HepG2 (cell line): Measurements from ENCODE around the gene ROM1. TPM values are rescaled to one million over a fixed set of nuclear protein-coding genes. Genes with fewer than 3 reads are reported as not detected.

ENCODE experiments used
- BCLAF1 ChIP-seq: fragments of 450-650 bp; IDR thresholded peaks from 2 replicates; pipeline ENCODE4 v1.6.1; 2017; ENCODE audit warnings: mild to moderate bottlenecking
- CEBPB ChIP-seq: IDR thresholded peaks from 2 replicates; pipeline ENCODE4 v1.6.1; 2011; ENCODE audit warnings: low read depth, low read length, improper control_type of control experiment, borderline replicate concordance
- DNMT1 ChIP-seq: sonication (generic); formaldehyde crosslinking; IDR thresholded peaks from 2 replicates; pipeline ENCODE4 v1.5.1; 2020; ENCODE audit warnings: mild to moderate bottlenecking, missing genetic modification reagents
- HES4 ChIP-seq: sonication (generic); formaldehyde crosslinking; IDR thresholded peaks from 2 replicates; pipeline ENCODE4 v1.9.0; 2021; ENCODE audit warnings: mild to moderate bottlenecking, missing genetic modification reagents, borderline replicate concordance
- NCOA2 ChIP-seq: sonication (generic); formaldehyde crosslinking; IDR thresholded peaks from 2 replicates; pipeline ENCODE4 v1.8.0; 2022; ENCODE audit warnings: inconsistent platforms
- RFX3 ChIP-seq: IDR thresholded peaks from 2 replicates; pipeline ENCODE4 v1.6.1; 2016; ENCODE audit warnings: missing biosample characterization, missing genetic modification reagents
- SNAI1 ChIP-seq: sonication (generic); formaldehyde crosslinking; IDR thresholded peaks from 2 replicates; pipeline ENCODE4 v1.5.0; 2020; ENCODE audit warnings: mild to moderate bottlenecking, missing genetic modification reagents, borderline replicate concordance
- XRCC5 ChIP-seq: fragments of 200-400 bp; formaldehyde crosslinking; optimal IDR thresholded peaks from 2 replicates; pipeline ENCODE3; 2017; ENCODE audit warnings: mild to moderate bottlenecking, low read length
- ZNF337 ChIP-seq: sonication (generic); formaldehyde crosslinking; IDR thresholded peaks from 2 replicates; pipeline ENCODE4 v1.5.1; 2020; ENCODE audit warnings: missing genetic modification reagents, low read depth, mild to moderate bottlenecking, borderline replicate concordance
- ZNF382 ChIP-seq: sonication (generic); formaldehyde crosslinking; IDR thresholded peaks from 2 replicates; pipeline ENCODE4 v1.5.0; 2020; ENCODE audit warnings: missing genetic modification reagents, mild to moderate bottlenecking, borderline replicate concordance
- ZNF501 ChIP-seq: sonication (generic); formaldehyde crosslinking; IDR thresholded peaks from 2 replicates; pipeline ENCODE4 v1.5.1; 2020; ENCODE audit warnings: mild to moderate bottlenecking, moderate library complexity, missing genetic modification reagents
- ZNF556 ChIP-seq: sonication (generic); formaldehyde crosslinking; IDR thresholded peaks from 2 replicates; pipeline ENCODE4 v1.4.0; 2020; ENCODE audit warnings: mild to moderate bottlenecking, missing genetic modification reagents, borderline replicate concordance
- ZNF713 ChIP-seq: sonication (generic); formaldehyde crosslinking; IDR thresholded peaks from 2 replicates; pipeline ENCODE4 v1.4.0; 2020; ENCODE audit warnings: mild to moderate bottlenecking, missing genetic modification reagents
- polyA plus RNA-seq, 8 experiments: library from polyadenylated mRNA; depleted of rRNA in 3 of 8; stranded (reverse) in 7 of 8; unstranded in 1 of 8; fragments of >200 nt; fragmentation: Illumina TruSeq in 4 of 8; extraction: Trizol in 4 of 8; gene quantifications; 2 replicates each; pipeline versions ENCODE4 v1.2.1 to v1.2.3, GENCODE V29; 2011 to 2016; ENCODE audit warnings: low read depth in 4 of 8, missing spikeins in 1 of 8, mixed read lengths in 1 of 8; ENCODE audit not compliant: insufficient read depth in 1 of 8
- total RNA-seq, 5 experiments: library from RNA; depleted of rRNA; stranded (reverse); fragments of >200 nt; fragmentation: Illumina TruSeq; extraction: Trizol; gene quantifications; 2 replicates each; pipeline ENCODE4 v1.2.3, GENCODE V29; 2016; ENCODE audit warnings: low read depth in 1 of 5
- TF ChIP-seq, protein P1 (sequence below): sonication (generic); formaldehyde crosslinking; IDR thresholded peaks from 2 replicates; pipeline ENCODE4 v1.4.0; 2020; ENCODE audit warnings: missing genetic modification reagents
- TF ChIP-seq, protein P2 (sequence below), 2 experiments: IDR thresholded peaks; 2 replicates each; pipeline ENCODE4 v1.6.1; 2011 to 2012; ENCODE audit warnings: low read length in 2 of 2, borderline replicate concordance in 1 of 2, low read depth in 1 of 2, mild to moderate bottlenecking in 1 of 2, moderate library complexity in 1 of 2

Gene ROM1
- total and polyA plus RNA-seq, 2 of the 13 experiments (the other 11 are each of a cell fraction or from before 2014, with no cell fraction given): 1.2 to 2.4 TPM

DNA sequence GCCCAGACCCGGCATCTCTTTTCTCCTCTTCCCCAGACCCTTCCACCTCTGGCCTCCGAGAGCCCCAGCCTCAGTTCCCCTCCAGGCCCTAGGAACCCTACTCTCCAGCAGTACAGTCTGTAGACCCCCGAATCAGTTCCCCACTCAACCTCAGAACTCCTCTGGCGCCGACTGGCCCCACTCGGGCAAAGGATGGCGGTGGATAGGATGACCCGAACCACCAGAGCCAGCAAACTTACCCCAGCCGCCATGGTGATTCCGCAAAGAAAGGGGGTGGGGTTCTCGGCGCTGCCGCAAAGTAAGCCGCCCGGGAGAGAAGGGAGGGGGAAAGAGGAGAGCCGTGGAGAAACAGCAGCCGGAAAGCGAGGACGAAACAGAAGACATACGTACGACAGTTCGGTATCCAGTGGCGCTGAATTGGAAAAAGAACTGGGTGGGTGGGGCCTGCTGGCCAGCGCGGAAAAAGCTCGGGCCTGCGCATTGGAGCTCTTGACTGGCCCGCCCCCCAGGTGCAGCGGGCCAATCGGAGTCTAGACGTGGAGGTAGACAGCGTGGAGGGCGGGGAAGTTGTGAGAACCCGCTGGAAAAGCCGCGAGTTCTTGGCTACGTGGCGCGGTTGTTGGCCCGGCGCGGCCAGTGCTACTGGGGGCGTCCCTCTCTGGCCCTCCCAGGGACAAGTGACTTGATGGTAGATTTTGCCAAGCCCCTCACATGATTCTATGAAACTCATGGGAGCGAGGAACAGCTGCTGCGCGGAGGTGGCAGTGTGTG, 39.3 kb upstream of the ROM1 start, which contains the start of gene EEF1G (continued):
- TF ChIP-seq, protein P1, sequence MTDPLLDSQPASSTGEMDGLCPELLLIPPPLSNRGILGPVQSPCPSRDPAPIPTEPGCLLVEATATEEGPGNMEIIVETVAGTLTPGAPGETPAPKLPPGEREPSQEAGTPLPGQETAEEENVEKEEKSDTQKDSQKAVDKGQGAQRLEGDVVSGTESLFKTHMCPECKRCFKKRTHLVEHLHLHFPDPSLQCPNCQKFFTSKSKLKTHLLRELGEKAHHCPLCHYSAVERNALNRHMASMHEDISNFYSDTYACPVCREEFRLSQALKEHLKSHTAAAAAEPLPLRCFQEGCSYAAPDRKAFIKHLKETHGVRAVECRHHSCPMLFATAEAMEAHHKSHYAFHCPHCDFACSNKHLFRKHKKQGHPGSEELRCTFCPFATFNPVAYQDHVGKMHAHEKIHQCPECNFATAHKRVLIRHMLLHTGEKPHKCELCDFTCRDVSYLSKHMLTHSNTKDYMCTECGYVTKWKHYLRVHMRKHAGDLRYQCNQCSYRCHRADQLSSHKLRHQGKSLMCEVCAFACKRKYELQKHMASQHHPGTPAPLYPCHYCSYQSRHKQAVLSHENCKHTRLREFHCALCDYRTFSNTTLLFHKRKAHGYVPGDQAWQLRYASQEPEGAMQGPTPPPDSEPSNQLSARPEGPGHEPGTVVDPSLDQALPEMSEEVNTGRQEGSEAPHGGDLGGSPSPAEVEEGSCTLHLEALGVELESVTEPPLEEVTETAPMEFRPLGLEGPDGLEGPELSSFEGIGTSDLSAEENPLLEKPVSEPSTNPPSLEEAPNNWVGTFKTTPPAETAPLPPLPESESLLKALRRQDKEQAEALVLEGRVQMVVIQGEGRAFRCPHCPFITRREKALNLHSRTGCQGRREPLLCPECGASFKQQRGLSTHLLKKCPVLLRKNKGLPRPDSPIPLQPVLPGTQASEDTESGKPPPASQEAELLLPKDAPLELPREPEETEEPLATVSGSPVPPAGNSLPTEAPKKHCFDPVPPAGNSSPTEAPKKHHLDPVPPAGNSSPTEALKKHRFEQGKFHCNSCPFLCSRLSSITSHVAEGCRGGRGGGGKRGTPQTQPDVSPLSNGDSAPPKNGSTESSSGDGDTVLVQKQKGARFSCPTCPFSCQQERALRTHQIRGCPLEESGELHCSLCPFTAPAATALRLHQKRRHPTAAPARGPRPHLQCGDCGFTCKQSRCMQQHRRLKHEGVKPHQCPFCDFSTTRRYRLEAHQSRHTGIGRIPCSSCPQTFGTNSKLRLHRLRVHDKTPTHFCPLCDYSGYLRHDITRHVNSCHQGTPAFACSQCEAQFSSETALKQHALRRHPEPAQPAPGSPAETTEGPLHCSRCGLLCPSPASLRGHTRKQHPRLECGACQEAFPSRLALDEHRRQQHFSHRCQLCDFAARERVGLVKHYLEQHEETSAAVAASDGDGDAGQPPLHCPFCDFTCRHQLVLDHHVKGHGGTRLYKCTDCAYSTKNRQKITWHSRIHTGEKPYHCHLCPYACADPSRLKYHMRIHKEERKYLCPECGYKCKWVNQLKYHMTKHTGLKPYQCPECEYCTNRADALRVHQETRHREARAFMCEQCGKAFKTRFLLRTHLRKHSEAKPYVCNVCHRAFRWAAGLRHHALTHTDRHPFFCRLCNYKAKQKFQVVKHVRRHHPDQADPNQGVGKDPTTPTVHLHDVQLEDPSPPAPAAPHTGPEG: 0 out of 2 replicates have a peak, but pooled peaks have one; percentile 16
- TF ChIP-seq ZNF337 (CRISPR knock-in tag): no peak
- TF ChIP-seq XRCC5: peak; percentile 48
- no peak for TF ChIP-seq CEBPB
- TF ChIP-seq ZNF556 (CRISPR knock-in tag): no peak
- TF ChIP-seq BCLAF1: no peak
- TF ChIP-seq HES4 (CRISPR knock-in tag): no peak
- TF ChIP-seq ZNF501 (CRISPR knock-in tag): peak; percentile 88; the same call in 1 of the 2 replicates
- peak; percentile 37; the same call in 1 of the 2 replicates for TF ChIP-seq NCOA2 (CRISPR knock-in tag)
- TF ChIP-seq ZNF713 (CRISPR knock-in tag): no peak
- no peak for TF ChIP-seq ZNF382 (CRISPR knock-in tag)
- TF ChIP-seq, protein P2, sequence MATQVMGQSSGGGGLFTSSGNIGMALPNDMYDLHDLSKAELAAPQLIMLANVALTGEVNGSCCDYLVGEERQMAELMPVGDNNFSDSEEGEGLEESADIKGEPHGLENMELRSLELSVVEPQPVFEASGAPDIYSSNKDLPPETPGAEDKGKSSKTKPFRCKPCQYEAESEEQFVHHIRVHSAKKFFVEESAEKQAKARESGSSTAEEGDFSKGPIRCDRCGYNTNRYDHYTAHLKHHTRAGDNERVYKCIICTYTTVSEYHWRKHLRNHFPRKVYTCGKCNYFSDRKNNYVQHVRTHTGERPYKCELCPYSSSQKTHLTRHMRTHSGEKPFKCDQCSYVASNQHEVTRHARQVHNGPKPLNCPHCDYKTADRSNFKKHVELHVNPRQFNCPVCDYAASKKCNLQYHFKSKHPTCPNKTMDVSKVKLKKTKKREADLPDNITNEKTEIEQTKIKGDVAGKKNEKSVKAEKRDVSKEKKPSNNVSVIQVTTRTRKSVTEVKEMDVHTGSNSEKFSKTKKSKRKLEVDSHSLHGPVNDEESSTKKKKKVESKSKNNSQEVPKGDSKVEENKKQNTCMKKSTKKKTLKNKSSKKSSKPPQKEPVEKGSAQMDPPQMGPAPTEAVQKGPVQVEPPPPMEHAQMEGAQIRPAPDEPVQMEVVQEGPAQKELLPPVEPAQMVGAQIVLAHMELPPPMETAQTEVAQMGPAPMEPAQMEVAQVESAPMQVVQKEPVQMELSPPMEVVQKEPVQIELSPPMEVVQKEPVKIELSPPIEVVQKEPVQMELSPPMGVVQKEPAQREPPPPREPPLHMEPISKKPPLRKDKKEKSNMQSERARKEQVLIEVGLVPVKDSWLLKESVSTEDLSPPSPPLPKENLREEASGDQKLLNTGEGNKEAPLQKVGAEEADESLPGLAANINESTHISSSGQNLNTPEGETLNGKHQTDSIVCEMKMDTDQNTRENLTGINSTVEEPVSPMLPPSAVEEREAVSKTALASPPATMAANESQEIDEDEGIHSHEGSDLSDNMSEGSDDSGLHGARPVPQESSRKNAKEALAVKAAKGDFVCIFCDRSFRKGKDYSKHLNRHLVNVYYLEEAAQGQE (IDR thresholded peaks at IDR 0.05; ENCODE audit: borderline replicate concordance in 1 of 2, low read depth in 1 of 2, low read length in 2 of 2): peak in 1 of 2 experiments; percentile 80; a peak in 1 of 4 replicates
- no peak for TF ChIP-seq DNMT1 (CRISPR knock-in tag)
- TF ChIP-seq RFX3 (CRISPR knock-in tag): no peak
- TF ChIP-seq SNAI1: no peak
